Right lobe of liver (tissue), 4 donors: ENCODE measurements around the gene LPCAT1.

Source experiments
- POLR2A ChIP-seq: fragments of 450-650 bp; IDR thresholded peaks from one replicate; pipeline ENCODE4 v1.6.1; 2017; ENCODE audit warnings: antibody characterized with exemption, mild to moderate bottlenecking
- TF ChIP-seq, protein P1 (sequence below), 4 donors: fragments of 200-600 bp in 3 of 4; fragments of 450-650 bp in 1 of 4; IDR thresholded peaks; one replicate each; pipeline versions ENCODE4 v1.5.1 to v1.8.0; 2016 to 2022; ENCODE audit warnings: antibody characterized with exemption in 4 of 4, mild to moderate bottlenecking in 2 of 4
- donor health status: DM: no; HTN: no; CAD: no.
- donor health status: DM: no; HTN: no; CAD: no.
- donor health status: DM: no; HTN: yes; CAD: no.

DNA sequence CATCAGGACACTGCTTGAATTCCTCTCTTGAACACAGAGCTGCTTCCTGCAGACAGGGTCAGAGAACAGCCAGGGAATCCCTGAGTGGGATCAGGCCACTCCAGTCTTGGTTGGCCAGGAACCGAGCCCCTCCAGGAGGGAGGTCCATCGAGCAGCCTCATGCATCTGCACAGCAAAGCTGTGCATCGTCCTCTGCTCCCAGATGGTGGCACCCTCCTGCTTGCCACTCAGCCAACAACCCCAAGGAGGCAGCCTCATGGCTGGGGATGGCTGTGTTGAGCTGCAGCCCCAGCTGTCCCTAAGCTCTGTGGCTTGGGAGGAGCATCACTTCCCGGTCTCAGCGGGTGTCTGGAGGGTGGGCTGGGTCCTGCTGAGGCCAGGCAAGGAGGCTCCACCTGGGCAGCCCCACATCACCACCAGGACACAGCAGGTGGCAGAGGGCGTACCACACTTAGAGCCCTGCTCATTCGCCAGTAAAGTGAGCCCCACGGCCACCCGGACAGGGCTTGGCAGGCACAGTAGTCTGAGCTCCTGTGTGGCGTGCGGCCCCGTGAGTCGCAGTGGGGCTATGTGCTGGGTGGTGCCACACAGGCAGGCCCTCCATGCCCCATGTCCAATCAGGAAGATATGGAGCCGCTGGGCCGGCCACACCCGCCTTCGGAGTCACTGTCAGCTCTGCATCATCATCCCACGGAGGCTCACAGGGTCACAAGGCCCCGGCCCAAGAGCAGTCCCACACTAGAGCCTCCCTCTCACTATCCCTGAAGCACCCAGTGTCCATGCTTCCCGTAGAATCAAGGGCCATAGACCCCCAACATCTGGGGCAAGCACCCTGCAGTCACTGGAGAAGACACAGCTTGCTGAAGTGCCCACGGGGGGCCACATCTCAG is 11.9 kb downstream of the LPCAT1 start:
- TF ChIP-seq POLR2A: no peak
- TF ChIP-seq, protein P1, sequence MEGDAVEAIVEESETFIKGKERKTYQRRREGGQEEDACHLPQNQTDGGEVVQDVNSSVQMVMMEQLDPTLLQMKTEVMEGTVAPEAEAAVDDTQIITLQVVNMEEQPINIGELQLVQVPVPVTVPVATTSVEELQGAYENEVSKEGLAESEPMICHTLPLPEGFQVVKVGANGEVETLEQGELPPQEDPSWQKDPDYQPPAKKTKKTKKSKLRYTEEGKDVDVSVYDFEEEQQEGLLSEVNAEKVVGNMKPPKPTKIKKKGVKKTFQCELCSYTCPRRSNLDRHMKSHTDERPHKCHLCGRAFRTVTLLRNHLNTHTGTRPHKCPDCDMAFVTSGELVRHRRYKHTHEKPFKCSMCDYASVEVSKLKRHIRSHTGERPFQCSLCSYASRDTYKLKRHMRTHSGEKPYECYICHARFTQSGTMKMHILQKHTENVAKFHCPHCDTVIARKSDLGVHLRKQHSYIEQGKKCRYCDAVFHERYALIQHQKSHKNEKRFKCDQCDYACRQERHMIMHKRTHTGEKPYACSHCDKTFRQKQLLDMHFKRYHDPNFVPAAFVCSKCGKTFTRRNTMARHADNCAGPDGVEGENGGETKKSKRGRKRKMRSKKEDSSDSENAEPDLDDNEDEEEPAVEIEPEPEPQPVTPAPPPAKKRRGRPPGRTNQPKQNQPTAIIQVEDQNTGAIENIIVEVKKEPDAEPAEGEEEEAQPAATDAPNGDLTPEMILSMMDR (IDR thresholded peaks at IDR 0.05): peak in 2 of 4 donors; percentile 16 to 27
